Measurements from ENCODE around the gene PSMB3.
"Not testable (repeated sequence)": the region's sequence is repeated elsewhere in the genome, so short reads cannot be mapped to it uniquely, and the experiment has no call there.

Gene PSMB3

GRCh38 chr17:38750044-38750311 lies 2.6 kb upstream of the PSMB3 start:
- no peak for DNase-seq

GRCh38 chr17:38750312-38751121 lies 2.0 kb upstream of the PSMB3 start:
- DNase-seq = no peak

- DNase-seq = no peak
Measured at GRCh38 chr17:38751144-38751807, 1.3 kb upstream of the PSMB3 start.

- peak; percentile 94 for DNase-seq
Measured at GRCh38 chr17:38751808-38752307, 683 bp upstream of the PSMB3 start.

- DNase-seq = no peak
Measured at GRCh38 chr17:38753071-38753506, 548 bp downstream of the PSMB3 start.

- no peak for DNase-seq
Measured at GRCh38 chr17:38761612-38762011, 9.1 kb downstream of the PSMB3 start.

GRCh38 chr17:38762231-38762630 lies 9.7 kb downstream of the PSMB3 start:
- no peak for DNase-seq

- no peak for DNase-seq
Measured at GRCh38 chr17:38766341-38766740, 13.8 kb downstream of the PSMB3 start.

- no peak for DNase-seq
Measured at GRCh38 chr17:38768417-38768816, 15.9 kb downstream of the PSMB3 start.

GRCh38 chr17:38773258-38773657 lies 20.7 kb downstream of the PSMB3 start:
- no peak for DNase-seq

- DNase-seq = no peak
Measured at GRCh38 chr17:38777641-38778250, 25.2 kb downstream of the PSMB3 start.

- no peak for DNase-seq
Measured at GRCh38 chr17:38779965-38780752, 27.6 kb downstream of the PSMB3 start.

- DNase-seq = no peak
Measured at GRCh38 chr17:38783227-38783626, 30.7 kb downstream of the PSMB3 start.

- no peak for DNase-seq
Measured at GRCh38 chr17:38786372-38786771, 33.8 kb downstream of the PSMB3 start.

- DNase-seq = not testable (repeated sequence)
Measured at GRCh38 chr17:38787999-38788398, 35.5 kb downstream of the PSMB3 start.

GRCh38 chr17:38789185-38789584 lies 36.6 kb downstream of the PSMB3 start:
- no peak for DNase-seq

GRCh38 chr17:38790148-38790707 lies 37.7 kb downstream of the PSMB3 start:
- not testable (repeated sequence) for DNase-seq

GRCh38 chr17:38791162-38791561 lies 38.6 kb downstream of the PSMB3 start:
- no peak for DNase-seq

GRCh38 chr17:38794221-38794620 lies 41.7 kb downstream of the PSMB3 start:
- DNase-seq = no peak

GRCh38 chr17:38796451-38797157 lies 44.1 kb downstream of the PSMB3 start:
- no peak for DNase-seq

- no peak for DNase-seq
Measured at GRCh38 chr17:38797158-38797490, 44.6 kb downstream of the PSMB3 start.

- DNase-seq = no peak
Measured at GRCh38 chr17:38797828-38798227, 45.3 kb downstream of the PSMB3 start.
